HG03442 (cell line): Measurements from ENCODE around the gene INMT.

ENCODE experiments used
- ATAC-seq: cut with Tn5 transposase; IDR thresholded peaks from one replicate; pipeline ENCODE4 v1.9.1; 2021; ENCODE audit warnings: mild to moderate bottlenecking, moderate library complexity; ENCODE audit not compliant: unreplicated experiment

Gene INMT

GRCh38 chr7:30779574-30779973 lies 27.6 kb downstream of the INMT start:
- no peak for ATAC-seq

DNA sequence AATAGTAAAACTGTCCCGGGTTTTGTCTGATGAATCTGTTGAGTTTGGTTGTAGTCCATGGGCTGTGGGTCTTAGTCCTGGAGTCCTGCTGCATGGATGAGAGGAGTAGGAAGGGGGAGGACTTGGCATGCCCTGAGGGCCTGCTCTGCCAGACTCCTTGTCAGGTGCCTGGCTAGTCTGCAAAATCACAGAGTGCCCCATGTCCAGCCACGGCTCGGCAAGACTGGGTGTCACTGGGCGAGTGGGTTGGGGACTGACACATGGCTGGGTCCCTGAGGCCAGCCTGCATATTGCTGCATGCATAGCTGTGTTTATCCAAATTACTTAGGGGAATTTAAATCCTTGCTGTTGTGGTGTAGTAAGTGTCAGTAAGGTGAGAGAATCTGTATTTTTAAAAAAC lies 29.0 kb downstream of the INMT start:
- ATAC-seq, result no peak

DNA sequence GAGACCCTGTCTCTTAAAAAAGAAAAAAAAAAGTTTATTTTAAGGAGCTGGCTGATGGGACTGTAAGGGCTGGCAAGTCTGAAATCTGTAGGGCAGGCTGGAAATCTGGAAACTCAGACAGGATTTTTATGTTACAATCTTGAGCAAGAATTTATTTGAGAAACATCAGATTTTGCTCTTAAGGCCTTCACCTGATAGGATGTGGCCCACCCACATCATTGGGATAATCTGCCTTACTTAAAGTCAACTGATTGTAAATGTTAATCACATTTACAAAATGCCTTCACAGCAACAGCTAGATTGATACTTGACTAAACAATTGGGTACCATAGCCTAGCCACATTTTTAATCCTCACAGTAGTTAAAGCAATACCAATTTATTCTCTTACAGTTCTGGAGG lies 30.8 kb downstream of the INMT start:
- no peak for ATAC-seq

GRCh38 chr7:30785786-30786185 lies 33.9 kb downstream of the INMT start:
- no peak for ATAC-seq

- ATAC-seq, result no peak
These were observed 35.6 kb downstream of the INMT start for GRCh38 chr7:30787486-30787885.

DNA sequence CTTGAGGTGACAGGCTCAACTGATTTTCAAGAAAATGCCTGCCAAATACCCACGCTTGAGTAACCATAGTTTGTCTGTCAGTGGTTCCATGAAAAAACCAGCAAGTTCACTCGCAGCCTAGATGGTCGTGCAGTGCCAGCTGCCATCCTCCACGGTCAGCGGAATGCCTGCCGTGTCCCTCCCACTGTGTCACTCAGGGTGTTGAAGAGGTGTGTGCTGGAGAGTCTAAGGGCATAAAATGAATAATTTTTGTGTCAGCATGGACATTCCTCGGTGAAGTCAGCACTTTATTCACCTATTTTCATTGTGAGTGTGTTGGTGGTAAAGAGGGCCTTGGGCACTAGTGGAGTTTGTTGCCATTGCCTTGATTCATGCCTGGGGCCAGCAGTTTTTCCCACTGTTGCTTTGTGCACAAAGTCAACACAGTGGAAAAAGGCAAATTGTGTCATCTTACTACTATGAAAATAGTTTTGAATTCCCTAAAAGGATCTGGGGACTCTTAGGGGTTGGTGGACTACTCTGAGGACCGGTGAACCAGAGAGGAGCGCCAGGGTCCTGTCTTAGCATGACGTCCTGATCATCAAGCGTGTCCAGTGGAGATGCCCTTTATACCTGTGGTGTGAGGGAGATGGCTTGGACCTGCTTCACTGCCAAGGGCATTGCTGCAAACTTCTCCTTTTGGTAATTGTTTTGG lies 36.9 kb downstream of the INMT start:
- ATAC-seq, result no peak

DNA sequence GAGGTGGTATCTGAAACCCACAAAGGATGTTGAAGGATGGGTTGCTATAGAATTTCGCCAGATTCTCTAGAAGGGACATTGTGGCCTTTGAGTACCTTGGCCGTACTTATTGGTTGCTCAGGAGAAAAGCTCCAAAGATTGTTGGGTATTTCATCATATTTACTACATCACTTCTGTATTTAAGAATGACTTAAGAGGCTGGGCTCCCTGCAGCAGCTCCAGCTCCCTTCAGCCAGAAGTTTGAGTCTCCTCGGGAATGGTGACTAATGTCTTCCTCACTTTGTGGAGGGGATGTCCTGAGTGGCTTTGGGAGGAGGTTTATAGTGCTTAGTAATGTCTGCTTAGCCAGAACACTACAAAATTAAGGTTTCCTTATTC lies 37.4 kb downstream of the INMT start:
- no peak for ATAC-seq

DNA sequence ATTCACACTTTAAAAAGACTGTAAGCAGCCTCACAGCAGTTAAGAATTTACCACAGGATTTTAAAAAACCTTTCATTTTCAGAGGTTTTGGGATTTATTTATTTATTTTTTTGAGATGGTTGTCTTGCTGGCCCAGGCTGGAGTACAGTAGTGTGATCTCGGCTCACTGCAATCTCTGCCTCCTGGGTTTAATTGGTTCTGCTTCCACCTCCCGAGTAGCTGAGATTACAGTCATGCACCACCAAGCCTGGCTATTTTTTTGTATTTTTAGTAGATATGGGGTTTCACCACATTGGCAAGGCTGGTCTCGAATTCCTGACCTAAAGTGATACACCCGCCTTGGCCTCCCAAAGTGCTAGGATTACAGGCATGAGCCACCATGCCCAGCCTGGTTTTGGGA lies 38.4 kb downstream of the INMT start:
- no peak for ATAC-seq

GRCh38 chr7:30791114-30791513 lies 39.2 kb downstream of the INMT start:
- no peak for ATAC-seq

- ATAC-seq, result no peak
These were observed 43.4 kb downstream of the INMT start for GRCh38 chr7:30795161-30795948.

GRCh38 chr7:30796105-30796869 lies 44.4 kb downstream of the INMT start:
- ATAC-seq, result no peak

GRCh38 chr7:30797176-30798040 lies 45.5 kb downstream of the INMT start:
- ATAC-seq, result no peak

- ATAC-seq, result peak; percentile 77
These were observed 47.5 kb downstream of the INMT start for GRCh38 chr7:30799206-30799975.

DNA sequence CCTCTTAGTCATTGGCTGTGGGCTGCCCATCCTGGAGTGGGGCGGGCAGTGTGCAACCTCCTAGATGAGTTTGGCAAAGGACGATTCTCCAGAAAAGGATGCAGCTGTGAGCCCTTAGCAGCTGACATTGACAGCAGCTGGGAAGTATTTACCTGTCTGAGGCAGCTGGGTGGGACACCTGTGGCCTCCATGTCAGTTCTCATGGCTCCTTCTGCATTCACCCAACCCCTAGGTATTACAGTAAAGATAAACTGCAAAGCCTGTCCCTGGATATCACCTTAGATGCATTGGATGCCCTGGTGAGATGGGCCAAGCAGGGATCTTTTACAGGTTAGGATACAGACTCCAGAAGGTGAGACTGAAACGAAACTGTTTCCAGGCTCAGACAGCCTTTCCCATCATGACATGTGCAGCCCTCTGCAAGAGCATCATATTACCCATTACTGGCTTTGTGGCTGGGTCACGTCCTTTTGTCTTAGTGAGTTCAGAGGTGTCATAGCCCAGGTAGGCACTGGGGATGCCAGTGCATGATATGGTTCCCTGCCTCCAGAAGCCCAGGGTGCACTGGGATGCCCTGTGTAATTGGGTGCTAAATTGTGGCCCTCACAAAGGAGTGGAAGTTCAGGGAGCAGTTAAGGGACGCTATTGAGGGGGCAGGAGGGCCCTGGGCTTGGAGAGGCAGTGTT lies 48.2 kb downstream of the INMT start:
- ATAC-seq, result no peak

DNA sequence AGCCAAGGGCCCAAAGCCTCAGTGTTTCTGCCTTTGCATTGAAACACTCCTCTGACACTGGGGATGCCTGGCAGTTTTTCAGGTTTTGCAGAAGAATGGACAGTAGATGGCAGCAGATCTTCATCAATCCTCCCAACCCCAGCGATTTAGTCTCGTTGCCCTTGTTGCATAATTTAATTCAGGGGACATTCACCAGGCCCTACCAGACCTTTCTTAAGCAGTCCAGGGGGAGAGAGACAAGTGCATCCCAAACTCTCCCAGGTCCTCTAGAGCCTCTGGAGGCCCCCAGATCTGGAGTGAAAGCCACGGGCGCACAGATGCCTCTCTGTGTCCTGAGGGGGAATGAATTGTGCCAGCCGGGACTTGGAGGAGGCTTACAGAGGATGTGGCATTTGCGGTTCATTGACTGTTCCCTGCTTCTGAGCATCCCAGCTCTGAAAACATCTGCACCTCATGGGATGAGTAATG lies 48.9 kb downstream of the INMT start:
- ATAC-seq, result peak; percentile 26

GRCh38 chr7:30802812-30803211 lies 50.9 kb downstream of the INMT start:
- no peak for ATAC-seq

DNA sequence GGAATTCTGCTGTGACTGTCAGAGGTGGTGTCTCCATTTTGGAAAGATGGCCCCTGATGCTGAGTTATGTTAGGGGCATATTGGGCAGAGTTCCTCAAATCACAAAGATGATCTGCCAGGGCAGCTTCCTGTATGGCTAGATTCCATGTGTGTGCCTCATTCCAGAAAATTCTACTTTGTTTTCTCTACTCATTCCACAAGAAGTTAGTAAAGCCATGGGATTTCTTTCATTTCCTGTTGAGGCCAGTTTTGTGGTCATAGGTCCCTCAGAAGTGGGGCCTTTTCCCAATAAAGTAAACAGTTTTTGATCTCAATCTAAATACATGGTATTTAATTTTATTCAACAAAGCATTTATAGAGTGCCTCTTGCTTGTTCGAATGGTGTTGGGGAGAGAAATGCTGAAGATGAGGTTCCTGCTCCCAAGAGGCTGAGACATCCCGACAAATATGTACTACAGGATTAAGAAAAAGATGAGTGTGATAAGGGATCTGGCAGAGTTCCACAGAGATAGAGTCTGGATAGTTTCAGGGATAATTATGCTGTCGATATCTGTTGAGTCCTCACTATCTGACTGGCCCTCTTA lies 52.2 kb downstream of the INMT start:
- no peak for ATAC-seq

DNA sequence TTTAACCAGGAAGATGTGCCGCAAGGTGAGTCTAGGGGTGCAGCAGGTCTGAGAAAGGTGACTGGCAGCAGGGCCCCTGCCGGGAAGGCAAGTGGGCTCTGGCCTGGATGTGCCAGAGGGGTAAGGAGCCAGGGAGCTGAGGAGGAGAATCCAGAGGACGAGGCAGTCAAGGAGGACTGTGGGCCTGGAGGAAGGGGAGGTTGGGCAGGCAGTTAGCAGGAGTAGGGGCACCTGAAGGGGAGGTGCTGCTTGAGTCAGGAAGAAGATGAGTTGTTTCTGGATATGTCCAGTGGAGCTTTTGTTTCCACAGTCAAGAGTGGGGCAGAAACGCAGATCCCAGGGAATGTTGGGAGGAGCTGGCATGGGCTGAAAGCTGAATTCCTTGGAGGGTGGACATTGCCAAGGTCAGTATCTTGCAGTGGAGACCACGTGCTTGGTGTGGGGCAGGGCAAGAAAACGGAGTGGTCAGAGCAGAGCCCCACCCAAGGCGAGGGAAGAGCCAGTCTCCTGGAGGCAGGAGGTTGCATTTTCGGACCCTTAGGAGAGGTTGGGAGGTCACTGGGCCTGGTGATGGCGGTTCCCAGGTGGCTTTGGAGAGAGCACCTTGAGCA lies 53.3 kb downstream of the INMT start:
- ATAC-seq, result no peak

DNA sequence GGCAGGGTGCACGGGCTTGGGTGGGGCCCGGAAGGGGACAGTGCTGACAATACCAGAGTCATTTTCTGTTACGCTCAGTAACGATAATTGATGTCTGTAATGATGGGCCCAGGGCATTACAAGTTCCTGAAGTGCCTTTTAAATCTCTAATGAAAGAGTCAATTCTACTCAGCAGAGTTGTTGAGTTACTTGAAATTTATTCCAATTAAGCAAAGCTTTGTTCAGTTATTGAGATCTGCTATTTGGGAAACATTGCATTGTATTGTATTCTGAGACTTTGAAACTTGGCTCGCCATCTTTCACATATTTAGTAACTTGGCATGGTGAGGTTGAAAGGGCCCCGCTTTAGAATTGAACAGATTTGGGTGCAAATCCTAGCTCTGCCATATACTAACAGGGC lies 54.0 kb downstream of the INMT start:
- ATAC-seq, result no peak
